Uterus (tissue), 2 donors: ENCODE data around the gene NSD2.
A peak's percentile ranks its signal among the peaks of the same experiment; 100 is the strongest.

ENCODE experiments used
- CTCF ChIP-seq, 4 experiments: fragments of 200-600 bp in 2 of 4; fragments of 450-650 bp in 2 of 4; sonication (generic) in 2 of 4; IDR thresholded peaks; one replicate each; pipeline ENCODE4 v1.5.1; 2016 to 2019; ENCODE audit warnings: antibody characterized with exemption in 4 of 4, mild to moderate bottlenecking in 2 of 4, moderate library complexity in 1 of 4
- POLR2A ChIP-seq, 2 donors: fragments of 450-650 bp; IDR thresholded peaks; one replicate each; pipeline ENCODE4 v1.6.1; 2016; ENCODE audit warnings: antibody characterized with exemption in 2 of 2, mild to moderate bottlenecking in 1 of 2, moderate library complexity in 1 of 2

GRCh38 chr4:1910643-1911042 is 39.5 kb downstream of the NSD2 start:
- TF ChIP-seq CTCF (IDR thresholded peaks at IDR 0.05) (peak in 2 of 4 experiments; percentile 11 to 19), POLR2A (IDR thresholded peaks at IDR 0.05) (no peak)
